Skin epidermis (tissue), 12 donors: ENCODE measurements around the gene ZDHHC16.
A peak's percentile ranks its signal among the peaks of the same experiment; 100 is the strongest.

Experiments used
- H3K27ac ChIP-seq, 21 experiments: fragments of 200-600 bp; sonication (generic) in 11 of 21; one replicate each; pipeline ENCODE4 v1.5.0; 2020; ENCODE audit warnings: mild to moderate bottlenecking in 3 of 21, inconsistent platforms in 2 of 21, moderate library complexity in 2 of 21
- H3K4me3 ChIP-seq, 7 experiments: fragments of 200-600 bp; sonication (generic) in 2 of 7; one replicate each; pipeline ENCODE4 v1.5.0; 2020; ENCODE audit warnings: inconsistent platforms in 2 of 7, mild to moderate bottlenecking in 2 of 7, moderate library complexity in 1 of 7

ZDHHC16 gene

DNA sequence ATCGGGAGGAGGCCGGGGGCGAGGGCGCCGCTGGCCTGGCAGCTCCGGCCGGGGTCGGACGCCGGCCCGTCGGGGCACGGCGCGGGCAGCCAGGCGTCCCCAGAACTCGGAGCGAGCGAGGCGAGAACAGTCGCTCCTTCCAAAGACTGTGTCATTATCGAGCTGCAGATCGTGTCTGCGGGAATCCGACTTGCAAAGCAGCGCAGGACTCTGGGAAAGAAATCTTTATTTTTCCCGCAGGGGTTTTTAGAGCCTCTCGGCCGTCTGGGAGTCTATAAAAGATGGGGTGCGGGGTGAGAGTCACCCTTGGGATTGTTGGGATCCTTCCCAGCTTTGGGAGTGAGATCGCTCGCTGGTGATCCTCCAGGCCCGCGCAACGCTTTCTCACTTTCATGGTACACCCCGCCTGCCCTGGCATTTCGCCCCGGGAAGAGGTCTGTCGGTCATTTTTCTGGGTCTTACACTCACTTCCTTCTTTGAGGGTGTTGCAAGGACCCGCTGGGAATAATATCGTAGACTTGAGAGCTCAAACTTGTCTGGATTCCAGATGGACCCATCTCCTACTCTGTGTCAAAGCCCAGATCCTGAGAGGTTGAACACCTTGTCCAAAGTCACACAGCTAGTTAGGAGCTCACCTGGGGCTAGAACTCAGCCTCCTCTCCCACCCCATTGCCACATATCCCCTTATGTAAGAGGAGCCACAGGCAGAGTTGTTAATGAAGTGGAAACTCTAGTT lies 53.8 kb downstream of the ZDHHC16 start:
- H3K27ac ChIP-seq, result peak overlapping the region in 20 of 21 experiments; percentile 81 to 97 (median 90)
- peak overlapping the region; percentile 81 to 98 (median 93) for H3K4me3 ChIP-seq

- Histone ChIP-seq H3K4me3 (peak overlapping the region in 6 of 7 experiments; percentile 81 to 98 (median 92)), H3K27ac (peak overlapping the region in 13 of 21 experiments; percentile 84 to 97 (median 90))
Observed at GRCh38 chr10:97500297-97500575, 54.3 kb downstream of the ZDHHC16 start.

- Histone ChIP-seq H3K4me3 (no peak overlapping the region), H3K27ac (no peak overlapping the region)
Observed at GRCh38 chr10:97502916-97503315, 56.9 kb downstream of the ZDHHC16 start.

GRCh38 chr10:97503406-97503805 lies 57.4 kb downstream of the ZDHHC16 start:
- Histone ChIP-seq H3K27ac (no peak overlapping the region), H3K4me3 (no peak overlapping the region)

DNA sequence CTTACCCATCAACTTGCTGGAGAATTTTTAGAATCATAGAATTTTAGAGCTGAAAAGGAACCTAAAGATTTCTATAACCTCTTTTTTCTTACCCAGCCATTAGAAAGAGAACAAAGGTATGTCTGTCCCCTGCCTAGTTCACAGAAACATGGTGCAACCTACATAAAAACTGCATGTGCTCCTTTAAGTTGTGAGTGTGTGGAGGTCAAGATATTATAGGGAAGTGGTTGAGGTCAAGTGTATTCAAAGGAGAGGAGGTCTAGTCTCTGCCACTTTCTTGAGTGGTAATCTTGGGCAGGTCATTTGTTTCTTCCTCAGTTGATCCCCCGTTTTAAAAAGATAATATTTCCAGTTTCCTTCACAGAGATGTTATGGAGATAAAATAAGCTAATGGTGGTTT lies 59.2 kb downstream of the ZDHHC16 start:
- H3K27ac ChIP-seq, result no peak overlapping the region

DNA sequence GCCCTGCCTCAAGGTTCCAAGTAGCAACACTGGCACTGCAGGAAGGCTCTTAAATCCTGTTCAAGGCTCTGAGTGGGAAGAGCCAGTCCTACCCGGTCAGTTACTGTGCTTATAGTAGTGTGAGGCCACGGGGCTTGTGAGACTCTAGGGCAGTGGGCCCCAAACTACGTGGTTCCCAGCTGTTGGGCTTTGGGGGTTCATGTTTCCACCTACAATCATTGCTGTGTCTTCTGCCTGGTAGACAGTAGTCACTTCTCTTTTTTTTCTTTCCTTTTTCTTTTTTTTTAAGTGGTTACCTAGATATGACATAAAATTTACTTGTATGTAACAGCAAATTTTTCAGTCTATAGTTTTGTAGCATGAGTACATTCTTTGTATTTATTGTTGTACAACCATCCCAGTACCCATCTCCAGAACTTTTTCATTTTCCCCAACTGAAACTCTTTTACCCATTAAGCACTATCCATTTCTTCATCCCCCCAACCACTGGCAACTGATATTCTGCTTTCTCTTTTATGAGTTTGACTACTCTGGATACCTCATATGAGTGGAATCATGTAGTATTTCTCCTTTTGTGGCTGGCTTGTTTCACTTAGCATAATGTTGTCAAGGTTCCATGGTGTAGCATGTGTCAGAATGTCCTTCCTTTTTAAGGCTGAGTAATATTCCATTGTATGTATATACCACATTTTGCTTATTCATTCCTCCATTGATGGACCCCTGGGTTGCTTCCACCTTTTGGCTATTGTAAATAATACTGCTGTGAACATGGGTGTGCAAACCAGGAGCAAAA lies 60.4 kb downstream of the ZDHHC16 start:
- Histone ChIP-seq H3K27ac (no peak overlapping the region), H3K4me3 (no peak overlapping the region)

More for the DNA sequence above, 59.2 kb downstream of the ZDHHC16 start:
- no peak overlapping the region for H3K4me3 ChIP-seq
